Epithelial cell of esophagus (primary cell): Measurements from ENCODE around the gene PMF1.

ENCODE experiments used
- DNase-seq: peaks from one replicate; pipeline ENCODE4 v3.0.0; 2010; ENCODE audit warnings: low read depth
- H3K4me3 ChIP-seq: 2 replicates; pipeline ENCODE4 v1.5.1; 2011; ENCODE audit warnings: mild to moderate bottlenecking, low read length, control low read depth
- TF ChIP-seq, protein P1 (sequence below): IDR thresholded peaks from 2 replicates; pipeline ENCODE4 v1.5.1; 2011; ENCODE audit warnings: low read depth, mild to moderate bottlenecking, low read length, control low read depth, inconsistent platforms; ENCODE audit not compliant: insufficient read depth; ENCODE audit errors: missing control alignments

The PMF1 gene

DNA sequence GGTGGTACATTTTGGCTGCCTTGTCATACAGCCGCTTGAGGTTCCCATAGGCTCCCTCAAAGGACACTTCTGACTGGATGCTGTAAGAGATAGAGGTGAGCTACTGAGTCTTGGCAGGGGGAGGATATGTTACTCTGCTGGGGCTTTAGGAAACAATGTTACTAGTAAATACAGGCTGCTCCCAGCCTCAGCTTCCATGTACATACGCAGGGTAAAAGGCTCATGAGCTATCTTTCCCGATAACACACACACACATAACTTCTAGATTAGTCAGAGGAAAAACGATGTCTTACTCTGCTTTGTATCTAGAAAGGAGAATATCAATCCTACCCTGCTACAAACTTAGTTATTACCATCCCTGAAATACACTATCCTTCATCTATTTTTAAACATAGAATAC is 55.5 kb downstream of the PMF1 start:
- TF ChIP-seq, protein P1, sequence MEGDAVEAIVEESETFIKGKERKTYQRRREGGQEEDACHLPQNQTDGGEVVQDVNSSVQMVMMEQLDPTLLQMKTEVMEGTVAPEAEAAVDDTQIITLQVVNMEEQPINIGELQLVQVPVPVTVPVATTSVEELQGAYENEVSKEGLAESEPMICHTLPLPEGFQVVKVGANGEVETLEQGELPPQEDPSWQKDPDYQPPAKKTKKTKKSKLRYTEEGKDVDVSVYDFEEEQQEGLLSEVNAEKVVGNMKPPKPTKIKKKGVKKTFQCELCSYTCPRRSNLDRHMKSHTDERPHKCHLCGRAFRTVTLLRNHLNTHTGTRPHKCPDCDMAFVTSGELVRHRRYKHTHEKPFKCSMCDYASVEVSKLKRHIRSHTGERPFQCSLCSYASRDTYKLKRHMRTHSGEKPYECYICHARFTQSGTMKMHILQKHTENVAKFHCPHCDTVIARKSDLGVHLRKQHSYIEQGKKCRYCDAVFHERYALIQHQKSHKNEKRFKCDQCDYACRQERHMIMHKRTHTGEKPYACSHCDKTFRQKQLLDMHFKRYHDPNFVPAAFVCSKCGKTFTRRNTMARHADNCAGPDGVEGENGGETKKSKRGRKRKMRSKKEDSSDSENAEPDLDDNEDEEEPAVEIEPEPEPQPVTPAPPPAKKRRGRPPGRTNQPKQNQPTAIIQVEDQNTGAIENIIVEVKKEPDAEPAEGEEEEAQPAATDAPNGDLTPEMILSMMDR = no peak
- no peak for DNase-seq
- no peak overlapping the region for H3K4me3 ChIP-seq

DNA sequence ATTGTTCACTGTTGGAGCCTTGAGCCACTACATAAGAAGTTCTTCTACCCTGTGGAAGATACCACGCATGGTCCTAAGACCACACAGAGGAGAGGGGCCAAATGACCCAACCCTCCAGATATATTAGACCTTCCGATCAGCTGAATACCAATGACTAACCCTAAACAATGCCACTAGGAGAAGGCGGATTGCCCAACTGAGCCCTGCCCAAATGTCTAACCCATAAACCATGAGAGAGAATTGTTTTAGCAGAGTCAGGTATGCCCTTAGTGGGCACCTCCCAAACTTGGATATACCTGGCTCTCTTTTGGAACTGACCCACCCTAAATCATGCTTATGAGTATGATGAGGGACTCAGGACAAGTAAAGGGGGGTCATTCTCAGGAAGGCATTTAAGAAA is 57.5 kb downstream of the PMF1 start:
- DNase-seq = peak; percentile 50
- TF ChIP-seq, protein P1 = no peak
- no peak overlapping the region for H3K4me3 ChIP-seq

- no peak overlapping the region for H3K4me3 ChIP-seq
- no peak for DNase-seq
- TF ChIP-seq, protein P1 = no peak
Measured at GRCh38 chr1:156276532-156276931, 63.7 kb downstream of the PMF1 start.

DNA sequence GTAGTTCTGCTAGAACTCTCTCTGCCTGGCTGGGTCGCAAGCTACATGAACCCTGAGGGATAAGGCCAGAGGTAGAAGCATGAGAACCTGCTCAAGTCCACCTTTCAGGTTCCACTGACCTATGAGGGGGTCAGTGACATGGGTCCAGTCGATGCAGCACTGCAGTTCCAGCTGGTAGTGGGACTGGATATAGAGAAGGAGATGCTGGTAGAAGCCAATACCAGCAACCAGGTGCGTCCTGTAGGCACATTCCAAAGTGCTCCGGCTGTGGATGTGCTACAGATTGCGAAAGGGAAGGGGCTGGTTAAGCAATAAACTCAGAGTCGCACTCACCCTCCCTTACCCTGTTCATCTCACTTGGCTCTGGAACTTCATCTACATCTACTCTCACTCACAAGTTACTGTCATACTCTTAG is 64.2 kb downstream of the PMF1 start:
- TF ChIP-seq, protein P1 = no peak
- no peak overlapping the region for H3K4me3 ChIP-seq
- peak; percentile 83 for DNase-seq

DNA sequence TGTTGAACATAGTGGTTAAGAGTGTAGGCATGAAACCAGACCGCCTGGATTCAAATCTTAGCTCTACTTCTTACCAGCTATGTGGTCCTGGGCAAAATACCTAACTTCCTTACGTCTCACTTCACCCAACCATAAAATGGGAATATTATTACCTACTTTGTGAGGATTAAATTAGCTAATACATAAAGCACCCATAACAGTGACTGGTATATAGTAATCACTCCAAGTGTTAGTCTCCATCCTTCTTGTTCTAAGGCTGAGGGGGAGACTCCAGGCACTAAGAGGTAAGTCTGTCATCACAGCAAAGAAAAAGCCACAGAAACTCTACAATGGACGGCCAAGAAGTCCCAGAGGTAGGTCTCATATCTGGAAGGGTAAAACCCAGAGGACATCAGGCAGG is 67.0 kb downstream of the PMF1 start:
- no peak overlapping the region for H3K4me3 ChIP-seq
- TF ChIP-seq, protein P1 = no peak
- no peak for DNase-seq

- TF ChIP-seq, protein P1 = no peak
- H3K4me3 ChIP-seq = peak overlapping the region; percentile 85
- peak; percentile 38 for DNase-seq
Measured at GRCh38 chr1:156281281-156281680, 68.5 kb downstream of the PMF1 start.

- DNase-seq = peak; percentile 56
- TF ChIP-seq, protein P1 = no peak
- peak overlapping the region; percentile 85 for H3K4me3 ChIP-seq
Measured at GRCh38 chr1:156281693-156282478, 69.1 kb downstream of the PMF1 start.
